HL-60 (cell line): ENCODE results near the gene TIMM29.

ENCODE experiments used
- DNase-seq, 2 experiments: peaks; one replicate each; pipeline ENCODE4 v3.0.0-alpha.2; 2010 to 2020; ENCODE audit warnings: low read depth in 1 of 2, low spot score in 1 of 2
- H3K27ac ChIP-seq: fragments of 250-450 bp; sonication (Bioruptor Pico); replicated peaks from 2 replicates; pipeline ENCODE4 v1.5.1; 2020; ENCODE audit warnings: mild to moderate bottlenecking, moderate library complexity
- H3K27me3 ChIP-seq: fragments of 250-450 bp; sonication (Bioruptor Pico); 2 replicates; pipeline ENCODE4 v1.5.1; 2021; ENCODE audit warnings: mild to moderate bottlenecking, moderate library complexity; ENCODE audit not compliant: insufficient read depth, poor library complexity, severe bottlenecking
- H3K4me3 ChIP-seq: replicated peaks from 2 replicates; pipeline ENCODE4 v1.5.1; 2011; ENCODE audit warnings: mild to moderate bottlenecking, control low read depth, low read length; ENCODE audit not compliant: insufficient read depth
- GABPA ChIP-seq: IDR thresholded peaks from 2 replicates; pipeline ENCODE4 v1.6.1; 2012; ENCODE audit warnings: low read depth
- POLR2AphosphoS5 ChIP-seq: IDR thresholded peaks from 2 replicates; pipeline ENCODE4 v1.6.1; 2012; ENCODE audit warnings: low read depth
- SPI1 ChIP-seq: IDR thresholded peaks from 2 replicates; pipeline ENCODE4 v1.6.1; 2012; ENCODE audit warnings: low read depth, mild to moderate bottlenecking, borderline replicate concordance
- TF ChIP-seq, protein P1 (sequence below): IDR thresholded peaks from 2 replicates; pipeline ENCODE4 v1.6.1; 2012; ENCODE audit warnings: low read depth; ENCODE audit not compliant: insufficient replicate concordance
- TF ChIP-seq, protein P2 (sequence below): IDR thresholded peaks from one replicate; pipeline ENCODE4 v1.5.1; 2011; ENCODE audit warnings: low read length, control low read depth, inconsistent platforms; ENCODE audit not compliant: insufficient read depth

The TIMM29 gene

DNA sequence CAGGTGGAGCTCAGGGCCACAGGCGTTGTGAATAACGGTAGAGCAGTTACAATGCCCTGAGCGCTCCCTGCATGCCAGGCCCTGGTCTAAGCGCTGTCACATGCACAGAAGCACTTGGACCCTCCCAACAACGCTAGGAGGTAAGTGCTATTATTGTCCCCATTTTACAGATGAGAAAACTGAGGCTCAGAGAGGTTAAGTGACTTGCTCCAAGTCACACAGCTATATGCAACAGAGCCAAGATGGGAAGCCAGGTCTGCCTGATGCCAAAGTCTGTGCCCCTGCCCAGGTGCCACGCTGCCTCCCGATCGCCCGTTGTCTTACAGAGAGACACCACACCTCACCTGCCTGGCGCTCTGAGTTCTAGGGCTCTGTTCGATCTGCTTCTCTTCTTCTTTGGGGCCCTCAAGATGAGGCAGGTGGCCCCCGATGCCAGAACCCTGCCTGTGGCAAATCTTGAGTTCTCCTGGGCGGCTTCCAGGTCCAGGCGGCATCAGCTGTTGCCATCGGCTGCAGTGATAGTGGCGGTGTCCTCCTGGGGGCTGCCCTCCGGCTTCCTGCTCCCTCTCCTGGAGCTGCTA, 20.1 kb upstream of the TIMM29 start:
- no peak overlapping the region for H3K27ac ChIP-seq
- no peak overlapping the region for H3K4me3 ChIP-seq
- TF ChIP-seq GABPA: no peak
- no peak for TF ChIP-seq SPI1
- TF ChIP-seq POLR2AphosphoS5: no peak
- TF ChIP-seq, protein P1, sequence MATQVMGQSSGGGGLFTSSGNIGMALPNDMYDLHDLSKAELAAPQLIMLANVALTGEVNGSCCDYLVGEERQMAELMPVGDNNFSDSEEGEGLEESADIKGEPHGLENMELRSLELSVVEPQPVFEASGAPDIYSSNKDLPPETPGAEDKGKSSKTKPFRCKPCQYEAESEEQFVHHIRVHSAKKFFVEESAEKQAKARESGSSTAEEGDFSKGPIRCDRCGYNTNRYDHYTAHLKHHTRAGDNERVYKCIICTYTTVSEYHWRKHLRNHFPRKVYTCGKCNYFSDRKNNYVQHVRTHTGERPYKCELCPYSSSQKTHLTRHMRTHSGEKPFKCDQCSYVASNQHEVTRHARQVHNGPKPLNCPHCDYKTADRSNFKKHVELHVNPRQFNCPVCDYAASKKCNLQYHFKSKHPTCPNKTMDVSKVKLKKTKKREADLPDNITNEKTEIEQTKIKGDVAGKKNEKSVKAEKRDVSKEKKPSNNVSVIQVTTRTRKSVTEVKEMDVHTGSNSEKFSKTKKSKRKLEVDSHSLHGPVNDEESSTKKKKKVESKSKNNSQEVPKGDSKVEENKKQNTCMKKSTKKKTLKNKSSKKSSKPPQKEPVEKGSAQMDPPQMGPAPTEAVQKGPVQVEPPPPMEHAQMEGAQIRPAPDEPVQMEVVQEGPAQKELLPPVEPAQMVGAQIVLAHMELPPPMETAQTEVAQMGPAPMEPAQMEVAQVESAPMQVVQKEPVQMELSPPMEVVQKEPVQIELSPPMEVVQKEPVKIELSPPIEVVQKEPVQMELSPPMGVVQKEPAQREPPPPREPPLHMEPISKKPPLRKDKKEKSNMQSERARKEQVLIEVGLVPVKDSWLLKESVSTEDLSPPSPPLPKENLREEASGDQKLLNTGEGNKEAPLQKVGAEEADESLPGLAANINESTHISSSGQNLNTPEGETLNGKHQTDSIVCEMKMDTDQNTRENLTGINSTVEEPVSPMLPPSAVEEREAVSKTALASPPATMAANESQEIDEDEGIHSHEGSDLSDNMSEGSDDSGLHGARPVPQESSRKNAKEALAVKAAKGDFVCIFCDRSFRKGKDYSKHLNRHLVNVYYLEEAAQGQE: no peak
- TF ChIP-seq, protein P2, sequence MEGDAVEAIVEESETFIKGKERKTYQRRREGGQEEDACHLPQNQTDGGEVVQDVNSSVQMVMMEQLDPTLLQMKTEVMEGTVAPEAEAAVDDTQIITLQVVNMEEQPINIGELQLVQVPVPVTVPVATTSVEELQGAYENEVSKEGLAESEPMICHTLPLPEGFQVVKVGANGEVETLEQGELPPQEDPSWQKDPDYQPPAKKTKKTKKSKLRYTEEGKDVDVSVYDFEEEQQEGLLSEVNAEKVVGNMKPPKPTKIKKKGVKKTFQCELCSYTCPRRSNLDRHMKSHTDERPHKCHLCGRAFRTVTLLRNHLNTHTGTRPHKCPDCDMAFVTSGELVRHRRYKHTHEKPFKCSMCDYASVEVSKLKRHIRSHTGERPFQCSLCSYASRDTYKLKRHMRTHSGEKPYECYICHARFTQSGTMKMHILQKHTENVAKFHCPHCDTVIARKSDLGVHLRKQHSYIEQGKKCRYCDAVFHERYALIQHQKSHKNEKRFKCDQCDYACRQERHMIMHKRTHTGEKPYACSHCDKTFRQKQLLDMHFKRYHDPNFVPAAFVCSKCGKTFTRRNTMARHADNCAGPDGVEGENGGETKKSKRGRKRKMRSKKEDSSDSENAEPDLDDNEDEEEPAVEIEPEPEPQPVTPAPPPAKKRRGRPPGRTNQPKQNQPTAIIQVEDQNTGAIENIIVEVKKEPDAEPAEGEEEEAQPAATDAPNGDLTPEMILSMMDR: no peak
- no peaks in the 10 kb centered on the region for H3K27me3 ChIP-seq
- no peak for DNase-seq

DNA sequence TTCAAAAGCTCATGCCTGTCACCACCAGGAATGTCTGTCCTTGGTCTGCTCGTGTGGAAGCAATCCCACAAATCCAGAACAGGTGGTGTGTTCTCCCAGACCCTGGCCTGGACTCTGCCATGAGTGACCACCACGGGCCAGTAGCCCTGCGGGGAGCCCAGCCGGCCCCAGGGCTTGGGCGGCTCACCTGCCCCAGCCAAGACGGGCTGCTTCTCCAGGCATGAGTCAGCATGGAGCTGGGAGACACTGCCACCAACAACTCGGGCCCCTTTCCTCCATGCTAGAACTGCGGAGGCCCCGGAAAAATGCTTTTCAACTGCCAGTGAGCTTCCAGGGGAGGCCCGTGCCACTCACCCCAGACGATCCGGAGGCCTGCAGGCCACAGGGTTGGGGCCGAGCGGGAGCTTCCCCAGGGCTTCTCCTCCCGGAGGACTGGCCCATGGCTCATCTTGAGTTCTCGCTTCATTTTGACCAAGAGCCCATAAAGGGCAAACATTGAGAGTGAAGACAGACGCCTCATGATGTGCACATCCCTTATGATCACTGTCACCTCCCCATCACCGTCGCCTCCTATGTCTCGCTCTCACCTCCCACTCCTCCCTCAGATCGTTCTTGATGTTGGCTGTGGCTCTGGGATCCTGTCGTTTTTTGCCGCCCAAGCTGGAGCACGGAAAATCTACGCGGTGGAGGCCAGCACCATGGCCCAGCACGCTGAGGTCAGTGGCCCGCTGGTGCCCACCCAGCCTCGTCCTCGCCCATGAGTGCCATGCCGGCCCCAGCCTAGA, 16.8 kb upstream of the TIMM29 start:
- Histone ChIP-seq H3K27ac (no peak overlapping the region), H3K4me3 (no peak overlapping the region), H3K27me3 (no peaks in the 10 kb centered on the region)
- TF ChIP-seq, protein P2: no peak
- no peak for TF ChIP-seq POLR2AphosphoS5
- TF ChIP-seq SPI1: no peak
- no peak for TF ChIP-seq GABPA
- TF ChIP-seq, protein P1: no peak
- no peak for DNase-seq

DNA sequence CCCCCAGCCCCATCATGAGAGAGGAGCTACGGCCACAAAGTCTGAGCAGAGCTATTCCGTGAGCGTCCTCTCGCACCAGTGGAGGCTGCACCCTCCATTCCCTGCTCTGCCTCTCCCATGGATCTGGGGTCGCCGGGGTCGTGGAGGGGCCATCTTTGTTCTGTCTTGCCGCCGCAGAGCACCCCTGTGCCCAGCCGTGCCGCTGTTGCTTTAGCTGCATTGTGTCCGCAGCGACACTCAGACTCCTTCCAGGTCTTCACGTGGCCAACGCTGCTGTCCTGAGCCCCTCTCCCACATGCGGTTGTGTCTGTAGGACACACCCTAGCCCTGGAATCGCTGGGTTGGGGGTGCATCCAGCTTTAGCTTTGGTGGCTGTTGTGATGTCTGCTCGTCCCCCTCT, 16.0 kb upstream of the TIMM29 start:
- Histone ChIP-seq H3K27ac (no peak overlapping the region), H3K4me3 (no peak overlapping the region), H3K27me3 (no peaks in the 10 kb centered on the region)
- TF ChIP-seq SPI1 (no peak), GABPA (no peak), POLR2AphosphoS5 (no peak)
- TF ChIP-seq, protein P1: no peak
- TF ChIP-seq, protein P2: no peak
- DNase-seq: no peak
